Brain microvascular endothelial cell (primary cell): ENCODE measurements around the gene PANX3.

ENCODE experiments used
- DNase-seq: peaks from one replicate; pipeline ENCODE4 v3.0.0-alpha.2; 2020
- H3K27ac ChIP-seq: fragments of 250-450 bp; sonication (Bioruptor Pico); 2 replicates; pipeline ENCODE4 v1.5.1; 2020; ENCODE audit warnings: mild to moderate bottlenecking, moderate library complexity
- H3K27me3 ChIP-seq: fragments of 250-450 bp; sonication (Bioruptor Pico); replicated peaks from 2 replicates; pipeline ENCODE4 v1.5.1; 2020; ENCODE audit warnings: mild to moderate bottlenecking
- H3K36me3 ChIP-seq: fragments of 250-450 bp; sonication (Bioruptor Pico); replicated peaks from 2 replicates; pipeline ENCODE4 v1.5.1; 2020; ENCODE audit warnings: mild to moderate bottlenecking
- H3K4me3 ChIP-seq: 2 replicates; pipeline ENCODE4 v1.5.1; 2011; ENCODE audit warnings: low read depth, mild to moderate bottlenecking, control low read depth, low read length, moderate library complexity
- CTCF ChIP-seq: IDR thresholded peaks from 2 replicates; pipeline ENCODE4 v1.5.1; 2011; ENCODE audit warnings: low read depth, mild to moderate bottlenecking, moderate library complexity, low read length, control low read depth, inconsistent platforms; ENCODE audit errors: missing control alignments
- in situ Hi-C: cut with HindIII; loops from 2 replicates; pipeline ENCODE4 v1.10.0; 2017; ENCODE audit warnings: low sequenced_read_pairs, low pct_ligation_motif_present

PANX3 gene

GRCh38 chr11:124605719-124606118 is 5.5 kb upstream of the PANX3 start:
- no peak for TF ChIP-seq CTCF
- Histone ChIP-seq H3K4me3 (no peak overlapping the region), H3K36me3 (no peaks in the 10 kb centered on the region), H3K27ac (no peak overlapping the region), H3K27me3 (no peaks in the 10 kb centered on the region)
- in situ Hi-C loops: no loop called here
- DNase-seq: no peak

- DNase-seq: no peak
- Histone ChIP-seq H3K27me3 (no peaks in the 10 kb centered on the region), H3K4me3 (no peak overlapping the region), H3K36me3 (no peaks in the 10 kb centered on the region), H3K27ac (no peak overlapping the region)
- in situ Hi-C loops: no loop called here
- no peak for TF ChIP-seq CTCF
Observed at GRCh38 chr11:124608147-124608546, 3.1 kb upstream of the PANX3 start.

- Histone ChIP-seq H3K27ac (no peak overlapping the region), H3K27me3 (no peaks in the 10 kb centered on the region), H3K4me3 (no peak overlapping the region), H3K36me3 (no peaks in the 10 kb centered on the region)
- no peak for TF ChIP-seq CTCF
- in situ Hi-C loops: no loop called here
- no peak for DNase-seq
Observed at GRCh38 chr11:124610295-124610694, 933 bp upstream of the PANX3 start.

- Histone ChIP-seq H3K27ac (no peak overlapping the region), H3K36me3 (no peaks in the 10 kb centered on the region), H3K4me3 (no peak overlapping the region), H3K27me3 (no peaks in the 10 kb centered on the region)
- no peak for DNase-seq
- in situ Hi-C loops: no loop called here
- no peak for TF ChIP-seq CTCF
Observed at GRCh38 chr11:124612045-124612444, 817 bp downstream of the PANX3 start.

GRCh38 chr11:124612567-124613246 is 1.5 kb downstream of the PANX3 start:
- no peak overlapping the region for H3K4me3 ChIP-seq
- no peak for TF ChIP-seq CTCF
- peak; percentile 12 for DNase-seq
- in situ Hi-C loops: no loop called here
- no peaks in the 10 kb centered on the region for H3K27me3 ChIP-seq
- H3K27ac ChIP-seq: no peak overlapping the region
- H3K36me3 ChIP-seq: no peaks in the 10 kb centered on the region

- TF ChIP-seq CTCF: no peak
- DNase-seq: no peak
- H3K36me3 ChIP-seq: no peaks in the 10 kb centered on the region
- H3K27ac ChIP-seq: no peak overlapping the region
- no peaks in the 10 kb centered on the region for H3K27me3 ChIP-seq
- no peak overlapping the region for H3K4me3 ChIP-seq
- in situ Hi-C loops: no loop called here
Observed at GRCh38 chr11:124618863-124619262, 7.6 kb downstream of the PANX3 start.
